OCI-M2 (cell line): ENCODE data around the gene SPOCK1.

ENCODE experiments used
- DNase-seq: peaks from one replicate; lab custom pipeline; 2025; ENCODE audit not compliant: unreplicated experiment; lab: John Stamatoyannopoulos, UW

Gene SPOCK1

DNA sequence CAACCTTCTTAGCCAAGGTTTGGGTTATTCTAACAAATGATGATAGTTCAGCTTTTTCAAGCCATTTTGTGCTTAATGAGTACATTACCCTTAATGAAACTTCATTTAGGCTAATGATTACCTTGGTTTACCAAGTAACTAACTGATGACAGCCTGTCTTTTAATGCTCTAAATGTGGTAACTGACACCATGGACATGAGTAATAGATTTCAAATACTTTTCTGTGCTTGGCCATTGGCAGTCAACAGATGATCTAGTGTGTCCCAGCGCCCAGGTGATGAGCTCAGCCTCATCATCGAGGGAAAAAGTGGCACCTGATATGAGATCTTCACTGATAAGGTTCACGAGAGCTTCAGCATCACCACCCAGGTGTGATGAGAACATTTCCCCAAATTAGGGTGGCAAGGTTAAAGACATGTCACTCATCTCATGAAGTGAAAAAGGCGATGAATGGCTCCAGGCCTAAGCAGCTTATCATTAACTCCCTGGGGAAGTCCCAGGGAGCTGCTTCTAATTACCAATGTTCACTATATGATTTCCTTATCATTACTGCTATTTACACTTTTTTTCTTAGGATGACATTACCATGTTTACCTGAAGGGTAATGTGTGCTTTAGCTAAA is 296.0 kb downstream of the SPOCK1 start:
- DNase-seq: no peak

GRCh38 chr5:137201876-137202275 is 297.2 kb downstream of the SPOCK1 start:
- no peak for DNase-seq

GRCh38 chr5:137200906-137201700 is 298.0 kb downstream of the SPOCK1 start:
- DNase-seq: no peak

GRCh38 chr5:137199966-137200365 is 299.2 kb downstream of the SPOCK1 start:
- no peak for DNase-seq

DNA sequence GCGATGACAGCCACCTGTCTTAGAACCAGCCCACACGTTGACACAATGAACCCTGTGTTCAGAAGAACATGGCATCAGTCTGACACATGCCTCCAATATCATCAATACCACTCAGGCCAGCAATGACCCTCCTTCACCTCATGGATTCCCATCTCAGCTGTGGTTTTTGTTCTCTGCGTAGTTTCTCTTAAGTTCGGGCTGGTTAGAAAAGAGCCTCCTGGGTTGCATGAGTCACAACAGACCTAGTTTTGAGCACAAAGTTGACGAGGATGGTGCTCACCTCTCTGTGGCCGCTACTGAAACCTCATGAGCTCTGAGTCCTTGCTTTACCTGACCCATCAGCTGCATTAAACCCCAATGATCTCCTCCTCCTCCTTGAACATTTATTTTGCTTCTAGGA is 299.9 kb downstream of the SPOCK1 start:
- no peak for DNase-seq

GRCh38 chr5:137195483-137195882 is 303.6 kb downstream of the SPOCK1 start:
- no peak for DNase-seq

DNA sequence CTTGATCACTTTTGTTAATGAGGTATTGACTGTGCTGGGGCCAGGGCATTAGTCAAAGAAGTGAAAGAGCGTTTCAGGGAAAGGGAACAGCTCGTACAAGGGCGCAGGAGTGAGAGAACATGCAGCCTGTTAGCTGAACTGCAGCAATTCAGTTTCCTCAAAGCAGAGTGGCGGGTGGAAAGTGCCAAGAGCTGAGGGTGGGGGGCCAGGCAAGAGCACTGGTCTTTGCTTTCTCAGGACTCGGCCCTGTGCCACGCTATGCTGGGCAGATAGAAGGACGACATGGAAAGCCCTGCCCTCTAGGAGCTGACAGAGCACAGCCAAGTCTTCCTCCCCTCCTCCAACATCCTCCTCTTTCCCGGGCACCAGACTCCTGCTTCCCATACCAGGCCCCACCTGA is 304.8 kb downstream of the SPOCK1 start:
- no peak for DNase-seq

DNA sequence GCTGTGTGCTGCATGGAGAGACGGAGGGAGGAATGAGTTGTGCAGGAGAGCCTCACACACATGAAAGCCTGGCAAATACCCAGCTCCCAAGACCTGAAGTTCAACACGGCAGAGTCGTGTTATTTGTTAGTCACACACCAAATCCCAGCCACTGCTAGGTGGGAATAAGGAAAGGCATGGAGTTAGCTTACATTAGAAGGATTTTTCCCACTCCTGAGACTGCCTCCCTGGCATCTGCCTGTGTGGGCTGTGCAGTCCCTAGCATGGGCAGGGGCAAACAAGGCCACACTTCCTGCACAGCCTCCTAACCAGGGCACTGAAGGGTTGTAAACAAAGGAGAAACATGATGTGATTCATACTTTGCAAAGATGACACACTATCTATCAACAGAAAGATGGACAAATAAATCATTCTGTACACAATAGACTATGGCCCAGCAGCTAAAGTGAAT is 306.8 kb downstream of the SPOCK1 start:
- DNase-seq: no peak

DNA sequence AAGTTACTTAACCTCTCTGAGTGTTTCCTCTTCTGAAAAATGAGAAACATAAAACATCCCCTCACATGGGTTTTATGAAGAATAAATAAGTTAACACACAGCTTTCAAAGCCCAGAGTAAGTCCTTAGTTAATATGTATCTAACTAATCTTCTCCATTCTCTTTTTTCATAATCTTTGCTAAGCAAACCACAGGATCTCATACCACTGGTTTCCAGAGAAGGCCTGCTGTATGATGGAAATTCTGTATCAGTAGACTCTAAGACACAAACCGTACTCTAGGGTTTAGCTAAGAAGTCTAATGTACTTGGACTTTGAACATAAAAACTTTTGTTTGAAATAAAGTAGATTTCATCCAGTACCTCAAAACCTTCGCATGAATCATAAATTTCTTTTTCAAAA is 307.9 kb downstream of the SPOCK1 start:
- no peak for DNase-seq

GRCh38 chr5:137190441-137190840 is 308.7 kb downstream of the SPOCK1 start:
- no peak for DNase-seq

GRCh38 chr5:137190031-137190430 is 309.1 kb downstream of the SPOCK1 start:
- no peak for DNase-seq

- DNase-seq: no peak
Observed at GRCh38 chr5:137188566-137188965, 310.6 kb downstream of the SPOCK1 start.

DNA sequence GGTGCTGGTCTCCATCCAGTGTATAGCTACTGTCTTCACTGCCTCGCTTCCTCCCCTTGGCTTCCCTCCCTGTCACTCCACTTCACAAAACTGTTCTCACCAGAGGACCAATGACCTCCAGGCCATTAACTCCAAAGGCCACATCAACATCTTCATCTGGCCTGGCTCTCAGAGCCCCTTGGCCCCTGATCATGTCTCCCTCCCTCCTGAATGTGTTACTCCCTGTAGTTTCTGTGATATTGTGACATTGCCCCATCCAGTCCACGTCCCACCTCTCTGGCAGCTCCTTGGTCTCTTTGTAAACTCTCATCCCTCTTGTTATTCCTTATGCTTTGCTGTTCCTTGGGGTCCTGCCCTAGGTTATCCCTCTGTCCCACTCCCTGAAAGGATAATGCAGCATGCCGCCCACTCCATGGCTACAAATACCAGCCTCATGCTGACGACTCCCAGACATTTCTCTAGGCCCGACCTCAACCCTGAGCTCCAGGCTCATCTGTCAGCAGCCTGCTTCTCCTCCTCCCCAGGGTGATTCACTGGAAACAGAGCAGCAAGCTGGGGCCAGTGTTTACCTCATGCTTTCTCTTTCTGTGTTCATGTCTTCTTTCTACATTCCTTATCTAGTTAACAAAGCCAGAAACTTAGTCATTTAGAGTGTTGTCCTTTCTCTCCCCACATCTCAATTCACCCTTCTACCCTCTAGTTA is 312.2 kb downstream of the SPOCK1 start:
- no peak for DNase-seq

GRCh38 chr5:137185193-137185592 is 313.9 kb downstream of the SPOCK1 start:
- no peak for DNase-seq

DNA sequence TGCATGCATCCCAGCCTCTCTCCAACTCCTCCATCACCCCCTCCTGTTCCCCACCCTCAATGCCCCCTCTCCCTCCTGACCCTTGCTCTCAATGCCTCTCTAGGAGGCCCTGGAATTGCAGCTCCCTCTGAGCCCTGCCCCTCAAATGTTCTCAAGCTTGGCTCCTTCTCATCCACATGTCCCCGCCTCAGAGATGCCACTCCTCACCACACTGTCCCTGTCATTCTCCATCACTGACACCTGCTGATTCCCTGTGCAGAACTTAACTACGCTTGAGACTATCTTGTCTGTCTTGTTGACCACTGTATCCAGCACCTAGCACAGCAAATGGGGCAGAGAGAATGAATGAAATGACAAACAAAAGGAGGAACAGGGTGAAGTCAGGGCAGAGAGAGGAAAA is 314.4 kb downstream of the SPOCK1 start:
- DNase-seq: no peak

- no peak for DNase-seq
Observed at GRCh38 chr5:137182576-137182975, 316.6 kb downstream of the SPOCK1 start.

GRCh38 chr5:137181667-137182066 is 317.5 kb downstream of the SPOCK1 start:
- no peak for DNase-seq

GRCh38 chr5:137179203-137179602 is 319.9 kb downstream of the SPOCK1 start:
- no peak for DNase-seq

- no peak for DNase-seq
Observed at GRCh38 chr5:137176609-137177008, 322.5 kb downstream of the SPOCK1 start.

DNA sequence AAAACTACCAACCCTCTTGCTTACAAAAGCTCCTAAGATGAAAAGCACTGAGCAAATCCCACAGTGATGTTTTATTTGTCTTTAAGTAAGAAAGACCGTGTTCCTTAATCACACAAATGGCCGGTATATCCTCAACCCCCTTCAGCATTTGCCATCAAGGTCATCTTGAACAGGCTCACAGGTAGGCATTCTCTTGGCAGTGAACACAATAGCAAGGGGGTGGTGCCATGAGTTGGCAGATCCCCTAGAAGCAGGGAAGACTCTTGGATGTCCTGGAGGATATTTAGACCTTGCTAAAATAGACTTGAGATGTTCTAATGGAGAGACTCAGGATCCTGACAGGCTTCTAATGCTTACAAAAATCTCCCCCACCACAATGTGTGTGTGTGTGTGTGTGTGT is 323.0 kb downstream of the SPOCK1 start:
- DNase-seq: no peak

DNA sequence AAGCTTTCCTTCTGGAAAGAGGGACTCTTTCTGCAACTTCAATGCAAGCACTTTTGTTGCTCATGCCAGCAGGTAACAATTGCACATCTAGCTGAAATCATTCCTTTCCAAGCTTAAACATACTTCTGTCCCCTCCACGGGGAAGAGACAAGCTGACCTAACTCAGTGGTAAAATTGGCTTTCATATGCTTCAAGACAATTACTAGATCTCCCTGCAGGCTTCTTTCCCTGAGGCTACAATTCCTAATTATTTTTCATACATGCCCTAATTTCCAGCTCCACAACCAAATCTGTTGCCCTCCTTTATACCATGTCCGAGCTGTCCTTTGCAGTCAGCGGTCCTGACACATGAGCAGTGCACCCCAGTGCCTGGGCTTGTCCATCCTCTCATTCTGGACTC is 324.9 kb downstream of the SPOCK1 start:
- no peak for DNase-seq

DNA sequence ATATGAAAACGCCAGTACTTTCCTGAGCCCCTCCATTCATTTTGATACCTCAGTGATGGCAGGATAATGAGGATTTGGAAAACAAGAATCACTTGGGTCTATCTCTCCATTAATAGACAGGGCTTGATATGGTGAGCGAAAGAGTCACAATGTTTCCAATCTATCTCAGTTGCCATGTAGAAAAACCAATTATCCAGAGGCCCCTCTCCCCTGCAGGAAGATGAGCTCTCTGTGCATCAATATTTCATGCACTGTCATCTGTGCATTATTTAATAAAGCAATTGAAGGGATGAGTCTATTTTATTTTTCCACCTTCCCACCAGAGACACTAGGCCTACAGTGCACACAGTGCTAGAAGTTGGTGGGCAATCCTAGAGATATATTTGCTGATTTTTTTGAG is 326.9 kb downstream of the SPOCK1 start:
- DNase-seq: no peak
